Measurements from ENCODE around the gene B3GAT2.

The B3GAT2 gene

GRCh38 chr6:70980727-70981126 is 23.9 kb upstream of the B3GAT2 start:
- no peak overlapping the region for H2AFZ ChIP-seq (ENCODE audit: low read depth)
- no peaks in the 10 kb centered on the region for H3K4me1 ChIP-seq (ENCODE audit: low read depth, poor library complexity, severe bottlenecking)
- no peaks in the 10 kb centered on the region for H3K79me2 ChIP-seq (ENCODE audit: insufficient read depth, low read depth)
- H3K27me3 ChIP-seq (ENCODE audit: insufficient read depth, low read depth): no peaks in the 10 kb centered on the region
- no peak overlapping the region for H3K4me3 ChIP-seq (IDR thresholded peaks at IDR 0.05; ENCODE audit: insufficient read depth, low read depth, low read length)
- no peak overlapping the region for H3K9ac ChIP-seq
- H3K4me2 ChIP-seq: no peak overlapping the region
- H3K27ac ChIP-seq: no peak overlapping the region
- no peak for TF ChIP-seq CTCF (conservative IDR thresholded peaks at IDR 0.05; ENCODE audit: low read depth, low read length)
- no peaks in the 10 kb centered on the region for H4K20me1 ChIP-seq (ENCODE audit: insufficient read depth)
- no peaks in the 10 kb centered on the region for H3K36me3 ChIP-seq (ENCODE audit: insufficient read depth)

- Histone ChIP-seq H4K20me1 (ENCODE audit: insufficient read depth) (no peaks in the 10 kb centered on the region), H3K27ac (no peak overlapping the region), H3K79me2 (ENCODE audit: insufficient read depth, low read depth) (no peaks in the 10 kb centered on the region), H3K4me1 (ENCODE audit: low read depth, poor library complexity, severe bottlenecking) (no peaks in the 10 kb centered on the region), H3K9ac (no peak overlapping the region), H3K27me3 (ENCODE audit: insufficient read depth, low read depth) (no peaks in the 10 kb centered on the region), H3K36me3 (ENCODE audit: insufficient read depth) (no peaks in the 10 kb centered on the region), H3K4me3 (IDR thresholded peaks at IDR 0.05; ENCODE audit: insufficient read depth, low read depth, low read length) (no peak overlapping the region), H2AFZ (ENCODE audit: low read depth) (no peak overlapping the region), H3K4me2 (no peak overlapping the region)
- no peak for TF ChIP-seq CTCF (conservative IDR thresholded peaks at IDR 0.05; ENCODE audit: low read depth, low read length)
These were observed 16.7 kb upstream of the B3GAT2 start for GRCh38 chr6:70973604-70974003.

GRCh38 chr6:70967049-70967448 is 10.2 kb upstream of the B3GAT2 start:
- Histone ChIP-seq H3K27ac (no peak overlapping the region), H3K36me3 (ENCODE audit: insufficient read depth) (no peaks in the 10 kb centered on the region), H3K27me3 (ENCODE audit: insufficient read depth, low read depth) (no peaks in the 10 kb centered on the region), H3K79me2 (ENCODE audit: insufficient read depth, low read depth) (no peaks in the 10 kb centered on the region), H3K9ac (no peak overlapping the region), H2AFZ (ENCODE audit: low read depth) (no peak overlapping the region), H3K4me2 (no peak overlapping the region), H4K20me1 (ENCODE audit: insufficient read depth) (no peaks in the 10 kb centered on the region), H3K4me1 (ENCODE audit: low read depth, poor library complexity, severe bottlenecking) (no peaks in the 10 kb centered on the region), H3K4me3 (IDR thresholded peaks at IDR 0.05; ENCODE audit: insufficient read depth, low read depth, low read length) (no peak overlapping the region)
- no peak for TF ChIP-seq CTCF (conservative IDR thresholded peaks at IDR 0.05; ENCODE audit: low read depth, low read length)

- no peaks in the 10 kb centered on the region for H3K79me2 ChIP-seq (ENCODE audit: insufficient read depth, low read depth)
- H3K4me1 ChIP-seq (ENCODE audit: low read depth, poor library complexity, severe bottlenecking): no peaks in the 10 kb centered on the region
- H3K9ac ChIP-seq: no peak overlapping the region
- no peak overlapping the region for H2AFZ ChIP-seq (ENCODE audit: low read depth)
- H3K36me3 ChIP-seq (ENCODE audit: insufficient read depth): no peaks in the 10 kb centered on the region
- no peak for TF ChIP-seq CTCF (conservative IDR thresholded peaks at IDR 0.05; ENCODE audit: low read depth, low read length)
- no peak overlapping the region for H3K4me3 ChIP-seq (IDR thresholded peaks at IDR 0.05; ENCODE audit: insufficient read depth, low read depth, low read length)
- H3K27me3 ChIP-seq (ENCODE audit: insufficient read depth, low read depth): no peaks in the 10 kb centered on the region
- no peak overlapping the region for H3K4me2 ChIP-seq
- no peaks in the 10 kb centered on the region for H4K20me1 ChIP-seq (ENCODE audit: insufficient read depth)
- H3K27ac ChIP-seq: no peak overlapping the region
These were observed 391 bp upstream of the B3GAT2 start for GRCh38 chr6:70957284-70957617.

- H3K27me3 ChIP-seq (ENCODE audit: insufficient read depth, low read depth): no peaks in the 10 kb centered on the region
- no peaks in the 10 kb centered on the region for H3K4me1 ChIP-seq (ENCODE audit: low read depth, poor library complexity, severe bottlenecking)
- no peaks in the 10 kb centered on the region for H3K36me3 ChIP-seq (ENCODE audit: insufficient read depth)
- no peak; the same call in 1 of the 2 replicates for TF ChIP-seq CTCF (conservative IDR thresholded peaks at IDR 0.05; ENCODE audit: low read depth, low read length)
- no peaks in the 10 kb centered on the region for H4K20me1 ChIP-seq (ENCODE audit: insufficient read depth)
- no peaks in the 10 kb centered on the region for H3K79me2 ChIP-seq (ENCODE audit: insufficient read depth, low read depth)
- peak overlapping the region; percentile 79; the same call in 1 of the 2 replicates for H2AFZ ChIP-seq (ENCODE audit: low read depth)
- no peak overlapping the region for H3K27ac ChIP-seq
- no peak overlapping the region for H3K4me3 ChIP-seq (IDR thresholded peaks at IDR 0.05; ENCODE audit: insufficient read depth, low read depth, low read length)
- H3K4me2 ChIP-seq: peak overlapping the region; percentile 57; the same call in 1 of the 2 replicates
- H3K9ac ChIP-seq: no peak overlapping the region
These were observed 739 bp downstream of the B3GAT2 start for GRCh38 chr6:70956191-70956450.

All from KMS-11 (cell line).